NCI-H1092 (cell line): ENCODE data around the gene HSD17B14.
"Not testable (repeated sequence)": the region's sequence is repeated elsewhere in the genome, so short reads cannot be mapped to it uniquely, and the experiment has no call there.

ENCODE experiments used
- DNase-seq: peaks from one replicate; lab custom pipeline; 2025; lab: John Stamatoyannopoulos, UW

The HSD17B14 gene

DNA sequence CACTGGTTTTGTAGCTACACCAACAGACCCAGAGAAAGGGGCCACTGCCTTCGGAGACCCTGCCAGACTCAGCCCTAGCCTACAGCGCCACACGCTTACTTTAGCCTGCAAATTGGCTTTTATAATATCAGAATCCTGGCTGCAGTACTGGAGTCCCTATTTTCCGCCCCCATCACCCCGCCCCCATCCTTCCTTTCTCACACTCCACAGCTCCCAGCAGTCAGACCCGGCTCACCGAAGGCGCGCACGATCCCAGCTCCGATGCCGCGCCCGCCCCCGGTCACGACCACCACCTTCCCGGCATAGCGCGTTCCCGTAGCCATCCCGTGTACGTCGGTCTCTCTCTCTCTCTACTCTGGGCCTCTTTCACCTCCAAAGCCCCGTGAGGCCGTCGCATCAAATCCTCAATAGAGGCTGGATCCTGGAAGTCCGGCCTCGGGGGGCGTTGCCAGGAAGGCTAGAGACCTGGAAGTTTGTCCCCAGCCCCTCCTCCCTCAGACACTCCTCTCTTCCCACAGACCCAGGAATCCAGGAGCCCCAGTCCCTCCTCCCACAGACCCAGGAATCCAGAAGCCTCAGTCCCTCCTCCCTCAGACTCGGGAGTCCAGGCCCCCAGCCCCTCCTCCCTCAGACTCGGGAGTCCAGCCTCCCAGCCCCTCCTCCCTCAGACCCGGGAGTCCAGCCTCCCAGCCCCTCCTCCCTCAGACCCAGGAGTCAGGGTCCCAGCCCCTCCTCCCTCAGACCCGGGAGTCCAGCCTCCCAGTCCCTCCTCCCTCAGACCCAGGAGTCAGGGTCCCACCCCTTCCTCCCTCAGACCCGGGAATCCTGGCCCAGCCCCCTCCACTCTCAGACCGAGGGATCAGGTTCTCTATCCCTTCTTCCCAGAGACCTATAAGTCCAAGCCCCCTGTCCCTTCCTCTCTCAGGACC lies at the start of gene HSD17B14:
TSS of gene HSD17B14 (minus strand) at position 403 of the 929 bp plus-strand sequence. CDS start at position 323, 80 bp downstream.
- no peak for DNase-seq

DNA sequence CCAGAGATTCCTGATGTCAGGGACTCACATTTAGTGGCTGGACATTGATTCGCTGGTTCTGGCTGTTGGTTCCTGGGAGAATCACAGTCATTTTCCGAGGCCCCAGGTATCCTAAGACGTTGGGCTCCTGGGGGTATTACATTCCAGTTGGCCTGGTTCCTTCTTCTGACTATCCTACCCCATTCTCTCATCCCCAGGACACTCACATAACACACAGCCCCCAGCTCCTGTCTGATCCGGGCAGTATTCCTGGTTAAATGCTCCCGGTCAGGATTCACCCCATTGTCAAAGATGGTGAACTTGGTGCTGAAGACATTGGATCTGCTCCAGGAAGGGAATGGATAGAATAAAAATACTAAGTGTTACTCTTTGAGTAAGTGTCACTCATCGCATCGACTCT lies 47.4 kb upstream of the HSD17B14 start:
- DNase-seq: no peak

DNA sequence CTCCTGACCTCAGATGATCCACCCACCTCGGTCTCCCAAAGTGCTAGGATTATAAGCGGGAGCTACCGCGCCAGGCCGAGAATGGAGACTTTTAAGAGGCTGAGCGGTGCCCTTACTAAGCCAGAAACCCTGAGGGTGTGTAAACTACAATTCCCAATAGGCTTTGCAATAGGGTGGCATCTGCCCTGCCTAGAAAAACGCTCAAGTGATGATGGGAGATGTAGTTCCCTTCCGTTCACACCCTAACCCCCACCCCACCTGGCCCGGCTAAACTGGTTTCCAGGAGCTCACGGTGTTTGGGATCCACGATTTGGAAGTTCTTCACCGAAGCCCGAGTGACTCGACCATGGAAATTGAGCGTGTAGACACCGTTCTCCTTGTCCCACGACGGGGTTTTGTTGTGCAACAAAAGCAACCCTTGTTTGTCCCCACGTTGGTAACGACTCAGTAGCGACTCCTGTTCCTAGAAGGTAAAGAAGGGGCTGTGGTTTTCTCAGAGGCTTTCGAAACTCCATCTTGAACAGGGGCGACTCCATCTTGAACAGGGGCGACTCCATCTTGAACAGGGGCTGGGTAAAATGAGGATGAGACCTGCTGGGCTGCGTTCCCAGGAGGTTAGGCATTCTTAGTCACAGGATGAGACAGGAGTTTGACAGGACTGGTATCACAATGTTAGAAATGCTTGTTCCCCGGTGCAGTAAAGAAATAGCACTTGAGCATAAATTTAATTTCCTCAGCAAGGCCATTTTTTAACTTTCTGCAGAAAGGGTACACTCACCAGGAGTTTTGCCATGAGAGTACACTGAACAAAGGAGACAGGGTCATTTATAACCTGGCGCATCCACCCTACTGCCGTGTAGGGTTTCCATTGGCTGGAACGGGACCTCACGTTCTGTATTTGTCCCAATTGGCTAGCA lies 45.7 kb upstream of the HSD17B14 start:
- no peak for DNase-seq

- DNase-seq: not testable (repeated sequence)
These were observed 43.4 kb upstream of the HSD17B14 start for GRCh38 chr19:48879696-48880095.

DNA sequence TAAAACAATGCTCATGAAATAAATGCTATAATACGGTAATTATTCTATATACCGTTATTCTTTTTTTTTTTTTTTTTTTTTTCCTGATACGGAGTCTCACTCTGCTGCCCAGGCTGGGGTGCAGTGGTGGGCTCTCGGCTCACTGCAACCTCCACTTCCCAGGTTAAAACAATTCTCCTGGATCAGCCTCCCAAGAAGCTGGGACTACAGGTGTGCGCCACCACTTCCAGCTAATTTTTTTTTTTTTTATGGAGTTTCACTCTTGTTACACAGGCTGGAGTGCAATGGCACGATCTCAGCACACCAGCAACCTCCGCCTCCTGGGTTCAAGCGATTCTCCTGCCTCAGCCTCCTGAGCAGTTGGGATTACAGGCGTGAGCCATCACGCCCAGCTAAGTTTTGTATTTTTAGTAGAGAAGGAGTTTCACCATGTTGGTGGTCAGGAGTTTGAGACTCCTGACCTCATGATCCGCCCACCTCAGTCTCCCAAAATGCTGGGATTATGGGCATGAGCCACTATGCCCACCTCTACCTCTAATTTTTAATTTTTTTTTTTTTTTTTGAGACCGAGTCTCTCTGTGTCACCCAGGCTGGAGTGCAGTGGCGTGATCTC lies 42.8 kb upstream of the HSD17B14 start:
- no peak for DNase-seq

GRCh38 chr19:48878196-48879024 lies 42.1 kb upstream of the HSD17B14 start:
- no peak for DNase-seq

DNA sequence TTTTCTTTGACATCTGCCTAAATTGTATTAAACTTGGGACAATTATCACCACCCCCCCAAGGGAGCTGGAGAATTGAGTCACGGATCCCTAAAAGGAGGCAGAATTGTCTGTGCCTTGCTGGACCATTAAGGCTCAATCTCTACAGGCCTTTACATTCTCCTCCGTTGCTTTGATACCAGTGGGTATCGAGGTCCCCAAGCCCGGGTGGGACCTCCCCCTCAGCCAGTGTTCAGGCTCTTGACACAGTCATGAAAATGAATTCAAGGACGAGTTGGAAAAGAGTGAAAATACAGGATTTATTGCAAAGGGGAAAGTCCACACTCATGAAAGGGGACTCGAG lies 41.5 kb upstream of the HSD17B14 start:
- DNase-seq: no peak

DNA sequence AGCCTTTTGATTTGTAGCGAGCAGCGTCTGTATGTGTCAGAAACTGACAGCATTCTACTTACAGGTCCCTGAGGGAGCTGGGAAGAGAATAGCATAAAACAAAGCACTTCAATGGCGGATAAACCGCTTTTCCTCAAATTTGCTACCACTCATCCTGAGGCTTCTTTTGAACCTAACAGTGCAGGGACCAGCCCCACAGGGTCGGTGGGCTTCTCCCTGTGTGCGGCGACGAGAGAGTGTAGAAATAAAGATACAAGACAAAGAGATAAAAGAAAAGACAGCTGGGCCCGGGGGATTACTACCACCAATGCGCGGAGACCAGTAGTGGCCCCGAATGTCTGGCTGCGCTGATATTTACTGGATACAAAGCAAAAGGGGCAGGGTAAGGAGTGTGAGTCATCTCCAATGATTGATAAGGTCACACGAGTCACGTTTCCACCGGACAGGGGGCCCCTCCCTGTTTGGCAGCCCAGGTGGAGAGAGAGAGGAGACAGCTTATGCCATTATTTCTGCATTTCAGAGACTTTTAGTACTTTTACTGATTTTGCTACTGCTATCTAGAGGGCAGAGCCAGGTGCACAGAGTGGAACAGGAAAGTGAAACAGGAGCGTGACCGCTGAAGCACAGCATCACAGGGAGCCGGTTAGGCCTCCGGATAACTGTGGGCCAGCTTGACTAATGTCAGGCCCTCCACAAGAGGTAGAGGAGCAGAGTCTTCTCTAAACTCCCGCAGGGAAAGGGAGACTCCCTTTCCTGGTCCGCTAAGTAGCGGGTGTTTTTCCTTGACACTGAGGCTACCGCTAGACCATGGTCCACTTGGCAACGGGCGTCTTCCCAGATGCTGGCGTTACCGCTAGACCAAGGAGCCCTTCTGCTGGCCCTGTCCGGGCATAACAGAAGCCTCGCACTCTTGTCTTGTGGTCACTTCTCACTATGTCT lies 40.0 kb upstream of the HSD17B14 start:
- DNase-seq: not testable (repeated sequence)

GRCh38 chr19:48874303-48875135 lies 38.2 kb upstream of the HSD17B14 start:
- no peak for DNase-seq

DNA sequence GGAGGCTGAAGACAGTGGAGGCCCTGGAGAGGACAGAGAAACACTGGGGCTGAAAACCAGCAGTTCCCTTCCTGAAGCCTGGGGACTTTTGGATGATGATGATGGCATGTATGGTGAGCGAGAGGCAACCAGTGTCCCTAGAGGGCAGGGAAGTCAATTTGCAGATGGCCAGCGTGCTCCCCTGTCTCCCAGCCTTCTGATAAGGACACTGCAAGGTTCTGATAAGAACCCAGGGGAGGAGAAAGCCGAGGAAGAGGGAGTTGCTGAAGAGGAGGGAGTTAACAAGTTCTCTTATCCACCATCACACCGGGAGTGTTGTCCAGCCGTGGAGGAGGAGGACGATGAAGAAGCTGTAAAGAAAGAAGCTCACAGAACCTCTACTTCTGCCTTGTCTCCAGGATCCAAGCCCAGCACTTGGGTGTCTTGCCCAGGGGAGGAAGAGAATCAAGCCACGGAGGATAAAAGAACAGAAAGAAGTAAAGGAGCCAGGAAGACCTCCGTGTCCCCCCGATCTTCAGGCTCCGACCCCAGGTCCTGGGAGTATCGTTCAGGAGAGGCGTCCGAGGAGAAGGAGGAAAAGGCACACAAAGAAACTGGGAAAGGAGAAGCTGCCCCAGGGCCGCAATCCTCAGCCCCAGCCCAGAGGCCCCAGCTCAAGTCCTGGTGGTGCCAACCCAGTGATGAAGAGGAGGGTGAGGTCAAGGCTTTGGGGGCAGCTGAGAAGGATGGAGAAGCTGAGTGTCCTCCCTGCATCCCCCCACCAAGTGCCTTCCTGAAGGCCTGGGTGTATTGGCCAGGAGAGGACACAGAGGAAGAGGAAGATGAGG lies 37.4 kb upstream of the HSD17B14 start:
- no peak for DNase-seq

- no peak for DNase-seq
These were observed 36.7 kb upstream of the HSD17B14 start for GRCh38 chr19:48872884-48873475.

- DNase-seq: peak; percentile 94
These were observed 36.0 kb upstream of the HSD17B14 start, which contains the start of gene PPP1R15A for GRCh38 chr19:48872182-48872883. Gene PPP1R15A (plus strand): TSS chr19:48872421. CDS start chr19:48873234, 813 bp downstream.

DNA sequence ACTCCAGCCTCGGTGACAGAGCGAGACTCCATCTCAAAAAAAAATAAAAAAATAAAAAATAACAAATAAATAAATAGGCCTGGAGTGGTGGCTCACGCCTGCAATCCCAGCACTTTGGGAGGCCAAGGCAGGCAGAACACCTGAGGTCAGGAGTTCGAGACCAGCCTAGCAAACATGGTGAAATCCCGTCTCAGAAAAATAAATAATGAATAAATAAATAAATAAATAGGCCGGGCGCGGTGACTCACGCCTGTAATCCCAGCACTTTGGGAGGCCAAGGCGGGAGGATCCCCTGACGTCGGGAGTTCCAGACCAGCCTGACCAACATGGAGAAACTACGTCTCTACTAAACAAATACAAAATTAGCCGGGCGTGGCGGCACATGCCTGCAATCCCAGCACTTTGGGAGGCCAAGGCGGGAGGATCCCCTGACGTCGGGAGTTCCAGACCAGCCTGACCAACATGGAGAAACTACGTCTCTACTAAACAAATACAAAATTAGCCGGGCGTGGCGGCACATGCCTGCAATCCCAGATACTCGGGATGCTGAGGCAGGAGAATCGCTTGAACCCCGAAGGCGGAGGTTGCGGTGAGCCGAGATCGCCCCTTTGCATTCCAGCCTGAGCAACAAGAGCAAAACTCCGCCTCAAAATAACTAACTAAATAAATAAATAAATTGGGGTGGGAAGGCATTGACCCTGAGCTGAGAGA lies 35.3 kb upstream of the HSD17B14 start:
- not testable (repeated sequence) for DNase-seq

- no peak for DNase-seq
These were observed 33.8 kb upstream of the HSD17B14 start for GRCh38 chr19:48870048-48870447.

DNA sequence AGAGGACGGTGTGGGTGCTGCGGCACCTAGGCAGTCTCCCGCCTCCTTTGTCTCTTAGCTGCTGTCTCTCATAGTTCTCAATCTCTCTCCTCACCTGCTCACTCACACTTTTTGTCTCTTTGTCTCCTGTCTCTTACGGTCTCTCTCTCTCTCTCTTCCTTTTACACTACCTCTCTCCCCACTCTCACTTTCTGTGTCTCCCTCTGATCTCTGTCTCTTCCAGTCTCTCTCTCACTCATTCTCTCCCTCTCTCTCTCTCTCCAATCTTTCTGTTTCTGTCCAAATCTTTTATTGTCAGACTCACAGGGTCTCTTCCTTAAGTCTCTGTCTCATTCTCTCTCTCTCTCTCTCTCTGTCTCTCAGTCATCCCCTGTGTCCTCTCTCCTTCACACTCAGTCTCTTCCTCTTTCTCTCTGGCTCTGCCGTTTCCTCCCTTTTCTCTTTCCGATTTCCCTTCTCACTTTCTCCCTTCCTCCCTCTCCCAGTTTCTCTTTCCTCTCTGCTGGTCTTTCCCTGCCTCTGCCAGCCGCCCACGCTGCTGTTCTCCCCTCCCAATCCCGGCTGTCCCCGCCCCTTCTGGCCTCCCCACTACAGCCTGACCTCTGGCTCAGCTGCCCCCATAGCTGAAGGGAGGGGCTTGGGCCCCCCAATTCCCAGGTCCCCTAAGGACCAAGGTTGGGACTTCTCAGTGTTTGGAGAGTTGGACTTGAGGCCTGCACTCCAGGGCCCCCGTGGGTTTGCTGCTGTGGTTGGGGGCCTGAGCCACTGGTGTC lies 32.0 kb upstream of the HSD17B14 start, which contains the start of gene PLEKHA4:
TSS of gene PLEKHA4 (minus strand) at position 504 of the 773 bp plus-strand sequence. CDS start 997 bp downstream, outside the sequence.
- no peak for DNase-seq

DNA sequence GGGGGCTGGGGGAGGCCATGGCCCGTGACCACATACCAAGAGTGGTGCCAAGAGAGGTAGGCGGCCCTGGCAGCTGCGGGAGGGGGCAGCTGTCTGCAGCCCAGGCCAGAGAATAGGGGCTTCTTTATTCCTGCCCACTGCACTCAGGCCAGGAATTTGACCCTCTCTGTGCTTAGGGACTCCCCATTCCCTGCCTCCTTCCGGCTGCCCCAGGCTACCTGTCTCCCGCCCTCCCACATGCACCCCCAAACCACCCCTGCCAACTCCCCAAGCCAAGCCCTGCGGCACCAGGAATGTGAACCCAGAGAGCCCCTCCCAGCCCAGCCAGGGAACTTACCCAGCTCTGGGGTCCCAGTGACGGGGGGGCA lies 31.4 kb upstream of the HSD17B14 start:
- no peak for DNase-seq
